Fibroblast of lung (primary cell): ENCODE results near the gene PIM3.

Experiments
- CTCF ChIP-seq, 2 donors: IDR thresholded peaks in 1 of 2; conservative IDR thresholded peaks in 1 of 2; 1 replicate in 1 of 2; 2 replicates in 1 of 2; pipeline ENCODE4 v1.5.1; 2011 to 2012; ENCODE audit warnings: low read length in 2 of 2, control low read depth in 1 of 2, inconsistent platforms in 1 of 2, low read depth in 1 of 2, mild to moderate bottlenecking in 1 of 2
- EZH2 ChIP-seq: IDR thresholded peaks from 2 replicates; pipeline ENCODE4 v1.5.1; 2012; ENCODE audit warnings: low read length, control low read depth, mild to moderate bottlenecking; ENCODE audit errors: missing control alignments

GRCh38 chr22:49916831-49917230 is 43.7 kb upstream of the PIM3 start:
- TF ChIP-seq CTCF (conservative IDR thresholded peaks at IDR 0.05 in 1 of 2, IDR thresholded peaks at IDR 0.05 in 1 of 2; ENCODE audit: low read depth in 1 of 2, low read length in 2 of 2) (no peak), EZH2 (no peak)
